Measurements from ENCODE around the gene GALNT11. TPM values are rescaled to one million over a fixed set of nuclear protein-coding genes. Genes with fewer than 3 reads are reported as not detected.

The GALNT11 gene
- total and polyA plus RNA-seq, 9 of the 15 experiments (the other 6 are each of a cell fraction or from before 2014, with no cell fraction given): 8.2 to 59.5 (median 36.5) TPM

DNA sequence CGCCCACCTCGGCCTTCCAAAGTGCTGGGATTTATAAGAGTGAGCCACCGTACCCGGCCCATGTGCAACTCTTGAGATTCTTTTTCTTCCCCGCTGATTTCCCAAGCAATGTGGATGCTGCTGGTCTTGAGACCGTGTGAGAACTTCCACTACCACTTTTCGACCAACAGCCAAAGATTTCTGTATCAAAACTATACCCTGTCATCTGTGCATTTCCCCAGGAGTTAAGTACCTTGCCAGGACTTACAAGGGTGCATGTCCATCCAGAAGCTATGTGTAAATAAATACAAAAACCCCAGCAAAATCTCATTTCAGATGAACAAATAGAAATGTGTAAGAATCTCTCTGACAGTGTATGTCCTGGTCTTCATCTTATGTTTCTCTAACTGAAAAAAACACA is 9.9 kb upstream of the GALNT11 start:
- FAIRE-seq (no peak), DNase-seq (ENCODE audit: extremely low read depth in 1 of 4, low spot score in 3 of 4) (no peak), ATAC-seq (no peak)
- WGBS (ENCODE audit: insufficient coverage, low coverage, missing lambda C conversion rate): 4% methylated on average over 7 of the region's 7 CpGs
- no peak overlapping the region for H3K4me3 ChIP-seq
- peaks cover 53 to 54% of the 10 kb centered on the region in 2 experiments for H3K27me3 ChIP-seq (ENCODE audit: control insufficient read depth in 2 of 2, insufficient read depth in 2 of 2, low read length in 2 of 2)
- ChIA-PET CTCF (ENCODE audit: low intra/inter-chr PET ratio) (no interaction called here), POLR2A (interaction anchor here (1.0 kb wide), 1 partner anchor 8 kb away, joined by 3 read pairs; no protein-coding TSS in a partner anchor)
- H3K36me3 ChIP-seq (ENCODE audit: control insufficient read depth, insufficient read depth, low read length): no peaks in the 10 kb centered on the region
- BruUV-seq (replicated peaks): no TSS peak
- no peaks in the 10 kb centered on the region for H3K9me1 ChIP-seq (ENCODE audit: control insufficient read depth, insufficient read depth, low read length)
- intact Hi-C loops (cut with micrococcal nuclease) (no loop called here), in situ Hi-C loops (cut with MboI) (no loop called here)
- no peaks in the 10 kb centered on the region for H3K4me1 ChIP-seq (replicated peaks in 1 of 2; ENCODE audit: control insufficient read depth in 2 of 2, insufficient read depth in 2 of 2, low read length in 2 of 2)
- no peaks in the 10 kb centered on the region for H3K79me2 ChIP-seq (ENCODE audit: control insufficient read depth, insufficient read depth, low read length)
- H4K20me1 ChIP-seq (replicated peaks; ENCODE audit: control insufficient read depth, insufficient read depth, low read length): no peaks in the 10 kb centered on the region
- no peak overlapping the region for H3K9ac ChIP-seq (ENCODE audit: insufficient read depth in 1 of 2, low read depth in 2 of 2, low read length in 2 of 2)
- no peak overlapping the region for H2AFZ ChIP-seq (ENCODE audit: low read depth, low read length)
- peaks cover 3% of the 10 kb centered on the region for H3K9me3 ChIP-seq (replicated peaks; ENCODE audit: control insufficient read depth, insufficient read depth, low read depth, low read length)
- no peak overlapping the region for H3K4me2 ChIP-seq (ENCODE audit: insufficient read depth, low read length)
- TF ChIP-seq HDAC8 (tag; IDR thresholded peaks at IDR 0.05) (no peak), ZNF12 (CRISPR knock-in tag; IDR thresholded peaks at IDR 0.05) (no peak), SETDB1 (IDR thresholded peaks at IDR 0.05; ENCODE audit: low read length) (no peak), POLR3A (IDR thresholded peaks at IDR 0.05; ENCODE audit: borderline replicate concordance, extremely low read depth, insufficient read depth, insufficient read length) (no peak), ZNF140 (CRISPR knock-in tag; IDR thresholded peaks at IDR 0.05) (no peak), L3MBTL2 (IDR thresholded peaks at IDR 0.05) (no peak), ZBTB1 (CRISPR knock-in tag; IDR thresholded peaks at IDR 0.05; ENCODE audit: borderline replicate concordance, low read depth) (no peak), XRCC5 (IDR thresholded peaks at IDR 0.05; ENCODE audit: low read depth, low read length) (no peak)
- TF ChIP-seq, protein P1, sequence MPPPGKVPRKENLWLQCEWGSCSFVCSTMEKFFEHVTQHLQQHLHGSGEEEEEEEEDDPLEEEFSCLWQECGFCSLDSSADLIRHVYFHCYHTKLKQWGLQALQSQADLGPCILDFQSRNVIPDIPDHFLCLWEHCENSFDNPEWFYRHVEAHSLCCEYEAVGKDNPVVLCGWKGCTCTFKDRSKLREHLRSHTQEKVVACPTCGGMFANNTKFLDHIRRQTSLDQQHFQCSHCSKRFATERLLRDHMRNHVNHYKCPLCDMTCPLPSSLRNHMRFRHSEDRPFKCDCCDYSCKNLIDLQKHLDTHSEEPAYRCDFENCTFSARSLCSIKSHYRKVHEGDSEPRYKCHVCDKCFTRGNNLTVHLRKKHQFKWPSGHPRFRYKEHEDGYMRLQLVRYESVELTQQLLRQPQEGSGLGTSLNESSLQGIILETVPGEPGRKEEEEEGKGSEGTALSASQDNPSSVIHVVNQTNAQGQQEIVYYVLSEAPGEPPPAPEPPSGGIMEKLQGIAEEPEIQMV (tag; conservative IDR thresholded peaks at IDR 0.05; ENCODE audit: low read depth): no peak
- TF ChIP-seq, protein P2, sequence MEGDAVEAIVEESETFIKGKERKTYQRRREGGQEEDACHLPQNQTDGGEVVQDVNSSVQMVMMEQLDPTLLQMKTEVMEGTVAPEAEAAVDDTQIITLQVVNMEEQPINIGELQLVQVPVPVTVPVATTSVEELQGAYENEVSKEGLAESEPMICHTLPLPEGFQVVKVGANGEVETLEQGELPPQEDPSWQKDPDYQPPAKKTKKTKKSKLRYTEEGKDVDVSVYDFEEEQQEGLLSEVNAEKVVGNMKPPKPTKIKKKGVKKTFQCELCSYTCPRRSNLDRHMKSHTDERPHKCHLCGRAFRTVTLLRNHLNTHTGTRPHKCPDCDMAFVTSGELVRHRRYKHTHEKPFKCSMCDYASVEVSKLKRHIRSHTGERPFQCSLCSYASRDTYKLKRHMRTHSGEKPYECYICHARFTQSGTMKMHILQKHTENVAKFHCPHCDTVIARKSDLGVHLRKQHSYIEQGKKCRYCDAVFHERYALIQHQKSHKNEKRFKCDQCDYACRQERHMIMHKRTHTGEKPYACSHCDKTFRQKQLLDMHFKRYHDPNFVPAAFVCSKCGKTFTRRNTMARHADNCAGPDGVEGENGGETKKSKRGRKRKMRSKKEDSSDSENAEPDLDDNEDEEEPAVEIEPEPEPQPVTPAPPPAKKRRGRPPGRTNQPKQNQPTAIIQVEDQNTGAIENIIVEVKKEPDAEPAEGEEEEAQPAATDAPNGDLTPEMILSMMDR (IDR thresholded peaks at IDR 0.05 in 2 of 3, conservative IDR thresholded peaks at IDR 0.05 in 1 of 3; ENCODE audit: insufficient read depth in 2 of 3, low read depth in 1 of 3, low read length in 3 of 3): no peak
- no peak overlapping the region for H3K27ac ChIP-seq (ENCODE audit: extremely low read depth, low read depth, low read length)
